Panc1 (cell line): ENCODE results near the gene OARD1. TPM values are rescaled to one million over a fixed set of nuclear protein-coding genes. Genes with fewer than 3 reads are reported as not detected.

Experiments
- ATAC-seq: fragments of 200-7000 bp; cut with Tn5 transposase; 2 replicates; pipeline ENCODE4 v1.9.1; 2020; ENCODE audit warnings: mild to moderate bottlenecking, moderate library complexity
- BruUV-seq: library from RNA; stranded (reverse); fragments of 400-500 nt; replicated peaks from 2 replicates; lab custom pipeline; 2021; lab: Mats Ljungman, UMichigan
- CTCF ChIA-PET: fragments of 300-600 bp; sonication (Branson Sonifier 250); formaldehyde crosslinking; loops from one replicate; lab custom pipeline; 2022; ENCODE audit warnings: antibody characterized with exemption; lab: Charles Lee
- POLR2A ChIA-PET: fragments of 300-600 bp; sonication (Branson Sonifier 250); formaldehyde crosslinking; loops from one replicate; lab custom pipeline; 2022; ENCODE audit warnings: antibody characterized with exemption; lab: Charles Lee
- DNase-seq: peaks from one replicate; pipeline ENCODE4 v3.0.0-alpha.2; 2010; ENCODE audit warnings: low read depth, low spot score
- H3K27ac ChIP-seq: 2 replicates; pipeline ENCODE4 v1.5.1; 2011; ENCODE audit warnings: mild to moderate bottlenecking, low read length, inconsistent platforms
- H3K27me3 ChIP-seq: fragments of 200-500 bp; sonication (Bioruptor generic); 2 replicates; pipeline ENCODE4 v1.6.0; 2014; ENCODE audit warnings: low read length, inconsistent platforms; ENCODE audit not compliant: control insufficient read depth, insufficient read depth
- H3K36me3 ChIP-seq: fragments of 200-500 bp; sonication (Bioruptor generic); 2 replicates; pipeline ENCODE4 v1.5.1; 2014; ENCODE audit warnings: inconsistent platforms, mild to moderate bottlenecking, low read length, moderate library complexity; ENCODE audit not compliant: control insufficient read depth, insufficient read depth
- H3K4me1 ChIP-seq: 2 replicates; pipeline ENCODE4 v1.5.1; 2011; ENCODE audit warnings: inconsistent platforms, mild to moderate bottlenecking, low read length, moderate library complexity; ENCODE audit not compliant: control insufficient read depth, insufficient read depth
- H3K4me3 ChIP-seq, 2 experiments: 2 replicates each; pipeline ENCODE4 v1.5.1; 2011 to 2012; ENCODE audit warnings: low read depth in 2 of 2, low read length in 2 of 2, mild to moderate bottlenecking in 2 of 2, inconsistent platforms in 1 of 2, moderate library complexity in 1 of 2
- H3K9me3 ChIP-seq: fragments of 200-500 bp; sonication (Bioruptor generic); 2 replicates; pipeline ENCODE4 v1.5.1; 2014; ENCODE audit warnings: low read depth, mild to moderate bottlenecking, inconsistent platforms, low read length, moderate library complexity; ENCODE audit not compliant: control insufficient read depth, insufficient read depth
- POLR2AphosphoS5 ChIP-seq: IDR thresholded peaks from 2 replicates; pipeline ENCODE4 v1.6.1; 2012; ENCODE audit warnings: mild to moderate bottlenecking, low read depth, low read length, moderate library complexity
- SIN3A ChIP-seq: IDR thresholded peaks from 2 replicates; pipeline ENCODE4 v1.6.1; 2012; ENCODE audit warnings: low read depth, mild to moderate bottlenecking, low read length, moderate library complexity, borderline replicate concordance; ENCODE audit not compliant: insufficient read depth
- TCF7L2 ChIP-seq: IDR thresholded peaks from 2 replicates; pipeline ENCODE4 v1.6.1; 2011; ENCODE audit warnings: mild to moderate bottlenecking, low read depth, low read length, inconsistent platforms
- in situ Hi-C: cut with HindIII; loops from 2 replicates; pipeline ENCODE4 v1.10.0; 2016; ENCODE audit warnings: low sequenced_read_pairs, low pct_unique_long_range_greater_than_20kb
- intact Hi-C: fragments of 100-400 bp; cut with micrococcal nuclease; formaldehyde crosslinking; loops from one replicate; pipeline ENCODE4 v1.10.0; 2022; ENCODE audit not compliant: unreplicated experiment
- total RNA-seq: library from RNA; stranded (reverse); gene quantifications from one replicate; pipeline ENCODE4 v1.2.1, GENCODE V29; 2021; ENCODE audit not compliant: unreplicated experiment
- TF ChIP-seq, protein P1 (sequence below), 2 experiments: IDR thresholded peaks; 2 replicates each; pipeline ENCODE4 v1.6.1; 2011 to 2012; ENCODE audit warnings: low read depth in 2 of 2, control low read depth in 1 of 2, low read length in 1 of 2, mild to moderate bottlenecking in 1 of 2, moderate library complexity in 1 of 2; ENCODE audit not compliant: insufficient read depth in 1 of 2
- TF ChIP-seq, protein P2 (sequence below): fragments of 450-650 bp; IDR thresholded peaks from 2 replicates; pipeline ENCODE4 v1.5.1; 2017; ENCODE audit warnings: mild to moderate bottlenecking

The OARD1 gene
- total RNA-seq, 1 experiment from 2014 or later: 18.2 TPM

DNA sequence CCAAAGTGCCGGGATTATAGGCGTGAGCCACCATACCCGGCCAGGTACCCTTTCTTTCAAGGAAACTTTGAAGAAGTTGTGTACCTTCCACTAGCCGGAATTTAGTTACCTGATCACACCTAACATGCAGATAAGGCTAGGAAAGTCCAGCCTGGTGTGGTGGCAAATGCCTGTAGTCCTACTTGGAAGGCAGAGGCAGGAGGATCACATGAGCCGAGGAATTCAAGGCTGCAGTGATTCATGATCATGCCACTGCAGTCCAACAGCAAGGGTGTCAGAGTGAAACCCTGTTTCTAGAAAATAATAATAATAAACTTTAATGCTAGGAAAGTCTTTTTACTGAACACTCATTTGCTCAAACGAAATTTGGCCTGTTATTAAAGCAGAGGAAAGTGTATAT lies 21.6 kb upstream of the OARD1 start:
- intact Hi-C loops: loop anchor here (5.0 to 10.0 kb wide), 2 partner anchors 91 to 224 kb away; no protein-coding TSS in a partner anchor
- ChIA-PET POLR2A (no interaction called here), CTCF (no interaction called here)
- BruUV-seq: no TSS peak
- Histone ChIP-seq H3K4me1 (no peaks in the 10 kb centered on the region), H3K4me3 (no peak overlapping the region), H3K9me3 (no peaks in the 10 kb centered on the region), H3K27ac (no peak overlapping the region), H3K36me3 (peaks cover 43% of the 10 kb centered on the region), H3K27me3 (no peaks in the 10 kb centered on the region)
- DNase-seq (no peak), ATAC-seq (no peak)
- in situ Hi-C loops: no loop called here
- TF ChIP-seq POLR2AphosphoS5 (no peak), SIN3A (no peak), TCF7L2 (no peak)
- TF ChIP-seq, protein P1, sequence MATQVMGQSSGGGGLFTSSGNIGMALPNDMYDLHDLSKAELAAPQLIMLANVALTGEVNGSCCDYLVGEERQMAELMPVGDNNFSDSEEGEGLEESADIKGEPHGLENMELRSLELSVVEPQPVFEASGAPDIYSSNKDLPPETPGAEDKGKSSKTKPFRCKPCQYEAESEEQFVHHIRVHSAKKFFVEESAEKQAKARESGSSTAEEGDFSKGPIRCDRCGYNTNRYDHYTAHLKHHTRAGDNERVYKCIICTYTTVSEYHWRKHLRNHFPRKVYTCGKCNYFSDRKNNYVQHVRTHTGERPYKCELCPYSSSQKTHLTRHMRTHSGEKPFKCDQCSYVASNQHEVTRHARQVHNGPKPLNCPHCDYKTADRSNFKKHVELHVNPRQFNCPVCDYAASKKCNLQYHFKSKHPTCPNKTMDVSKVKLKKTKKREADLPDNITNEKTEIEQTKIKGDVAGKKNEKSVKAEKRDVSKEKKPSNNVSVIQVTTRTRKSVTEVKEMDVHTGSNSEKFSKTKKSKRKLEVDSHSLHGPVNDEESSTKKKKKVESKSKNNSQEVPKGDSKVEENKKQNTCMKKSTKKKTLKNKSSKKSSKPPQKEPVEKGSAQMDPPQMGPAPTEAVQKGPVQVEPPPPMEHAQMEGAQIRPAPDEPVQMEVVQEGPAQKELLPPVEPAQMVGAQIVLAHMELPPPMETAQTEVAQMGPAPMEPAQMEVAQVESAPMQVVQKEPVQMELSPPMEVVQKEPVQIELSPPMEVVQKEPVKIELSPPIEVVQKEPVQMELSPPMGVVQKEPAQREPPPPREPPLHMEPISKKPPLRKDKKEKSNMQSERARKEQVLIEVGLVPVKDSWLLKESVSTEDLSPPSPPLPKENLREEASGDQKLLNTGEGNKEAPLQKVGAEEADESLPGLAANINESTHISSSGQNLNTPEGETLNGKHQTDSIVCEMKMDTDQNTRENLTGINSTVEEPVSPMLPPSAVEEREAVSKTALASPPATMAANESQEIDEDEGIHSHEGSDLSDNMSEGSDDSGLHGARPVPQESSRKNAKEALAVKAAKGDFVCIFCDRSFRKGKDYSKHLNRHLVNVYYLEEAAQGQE (IDR thresholded peaks at IDR 0.05; ENCODE audit: insufficient read depth in 1 of 2, low read depth in 2 of 2, low read length in 1 of 2): no peak
- TF ChIP-seq, protein P2, sequence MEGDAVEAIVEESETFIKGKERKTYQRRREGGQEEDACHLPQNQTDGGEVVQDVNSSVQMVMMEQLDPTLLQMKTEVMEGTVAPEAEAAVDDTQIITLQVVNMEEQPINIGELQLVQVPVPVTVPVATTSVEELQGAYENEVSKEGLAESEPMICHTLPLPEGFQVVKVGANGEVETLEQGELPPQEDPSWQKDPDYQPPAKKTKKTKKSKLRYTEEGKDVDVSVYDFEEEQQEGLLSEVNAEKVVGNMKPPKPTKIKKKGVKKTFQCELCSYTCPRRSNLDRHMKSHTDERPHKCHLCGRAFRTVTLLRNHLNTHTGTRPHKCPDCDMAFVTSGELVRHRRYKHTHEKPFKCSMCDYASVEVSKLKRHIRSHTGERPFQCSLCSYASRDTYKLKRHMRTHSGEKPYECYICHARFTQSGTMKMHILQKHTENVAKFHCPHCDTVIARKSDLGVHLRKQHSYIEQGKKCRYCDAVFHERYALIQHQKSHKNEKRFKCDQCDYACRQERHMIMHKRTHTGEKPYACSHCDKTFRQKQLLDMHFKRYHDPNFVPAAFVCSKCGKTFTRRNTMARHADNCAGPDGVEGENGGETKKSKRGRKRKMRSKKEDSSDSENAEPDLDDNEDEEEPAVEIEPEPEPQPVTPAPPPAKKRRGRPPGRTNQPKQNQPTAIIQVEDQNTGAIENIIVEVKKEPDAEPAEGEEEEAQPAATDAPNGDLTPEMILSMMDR: no peak

DNA sequence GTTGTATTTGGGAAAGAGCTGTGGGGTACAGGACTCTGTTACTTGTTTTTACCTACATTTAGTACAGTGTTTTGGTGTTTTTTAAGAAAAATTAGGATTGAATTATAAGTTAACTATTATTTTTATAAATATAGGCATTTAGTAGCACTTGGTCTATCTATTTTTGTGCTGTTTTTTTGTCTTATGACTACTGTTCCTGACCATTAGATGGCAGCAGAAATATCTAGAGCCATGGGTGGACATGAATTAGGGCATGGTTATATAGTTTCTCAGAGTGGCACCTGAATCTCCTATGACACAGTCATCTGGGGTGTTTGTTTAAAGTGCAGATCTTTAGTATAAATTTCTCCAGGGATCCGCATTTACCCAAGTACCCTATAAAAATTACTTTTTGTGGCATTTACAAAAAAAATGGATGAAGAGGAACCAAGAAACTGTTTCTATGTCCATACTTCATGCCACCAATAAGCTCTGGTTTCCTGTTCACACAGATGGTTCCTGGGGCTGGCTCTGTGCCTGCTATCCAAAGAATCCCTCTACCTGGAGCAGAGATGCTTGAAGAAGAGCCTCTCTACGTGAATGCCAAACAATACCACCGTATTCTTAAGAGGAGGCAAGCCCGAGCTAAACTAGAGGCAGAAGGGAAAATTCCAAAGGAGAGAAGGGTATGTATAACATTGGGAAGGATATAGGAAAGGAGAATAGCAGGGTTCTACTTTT lies 20.4 kb upstream of the OARD1 start:
- ChIA-PET CTCF (interaction anchor here (0.6 to 1.4 kb wide), 2 partner anchors 10 to 89 kb away, joined by 3 to 5 read pairs; no protein-coding TSS in a partner anchor), POLR2A (no interaction called here)
- Histone ChIP-seq H3K36me3 (peaks cover 37% of the 10 kb centered on the region), H3K9me3 (no peaks in the 10 kb centered on the region), H3K27me3 (no peaks in the 10 kb centered on the region), H3K27ac (no peak overlapping the region), H3K4me3 (no peak overlapping the region), H3K4me1 (no peaks in the 10 kb centered on the region)
- in situ Hi-C loops (no loop called here), intact Hi-C loops (loop anchor here (5.0 to 10.0 kb wide), 2 partner anchors 92 to 225 kb away; no protein-coding TSS in a partner anchor)
- DNase-seq (no peak), ATAC-seq (no peak)
- no TSS peak for BruUV-seq
- TF ChIP-seq, protein P1 (IDR thresholded peaks at IDR 0.05; ENCODE audit: insufficient read depth in 1 of 2, low read depth in 2 of 2, low read length in 1 of 2): no peak
- TF ChIP-seq, protein P2: peak; percentile 64; the same call in 1 of the 2 replicates
- no peak for TF ChIP-seq SIN3A
- TF ChIP-seq TCF7L2: no peak
- no peak for TF ChIP-seq POLR2AphosphoS5
